ENCODE measurements around the gene LIN7C. TPM values are rescaled to one million over a fixed set of nuclear protein-coding genes. Genes with fewer than 3 reads are reported as not detected.

LIN7C gene
- total and polyA plus RNA-seq, 2 of the 13 experiments (the other 11 are each of a cell fraction or from before 2014, with no cell fraction given): 14.8 to 37.2 TPM

DNA sequence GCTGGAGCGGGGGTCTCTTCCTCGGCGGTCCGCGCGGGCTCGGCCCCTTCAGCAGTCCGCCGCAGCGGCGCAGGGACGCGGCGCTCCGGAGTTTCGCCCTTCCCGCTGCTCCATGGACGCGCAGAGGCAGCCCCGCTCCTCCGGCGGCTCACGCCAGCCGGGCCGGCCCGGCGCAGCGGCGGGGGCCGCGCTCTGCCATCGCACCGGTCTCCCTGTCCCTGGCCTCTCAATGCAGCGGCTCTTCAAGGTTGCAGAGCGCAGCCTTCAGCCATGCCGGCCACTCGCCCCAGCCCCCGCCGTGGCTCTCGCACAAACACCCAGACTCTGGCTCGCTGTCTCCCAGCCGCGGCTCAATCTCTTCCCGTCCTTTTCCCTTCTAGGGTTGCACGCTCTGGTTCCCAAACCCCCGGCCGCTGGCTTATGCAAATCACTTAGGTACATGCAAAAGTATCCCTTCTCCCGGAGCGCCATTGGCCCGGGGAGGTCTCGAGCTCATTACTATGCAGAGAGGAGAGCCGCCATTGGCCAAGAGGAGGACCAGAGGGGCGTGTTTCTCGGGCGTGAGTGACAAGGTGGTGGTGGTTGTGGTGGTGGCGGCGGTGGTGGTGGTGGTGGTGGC, 34.1 kb downstream of the LIN7C start, which contains the start of gene LGR4 (continued):
- TF ChIP-seq ZNF556 (CRISPR knock-in tag; IDR thresholded peaks at IDR 0.05; ENCODE audit: borderline replicate concordance) (0 out of 2 replicates have a peak, but pooled peaks have one; percentile 31), PHF8 (CRISPR knock-in tag; IDR thresholded peaks at IDR 0.05) (peak; percentile 68), ZNF33A (CRISPR knock-in tag; IDR thresholded peaks at IDR 0.05; ENCODE audit: borderline replicate concordance) (no peak), TAF1 (CRISPR knock-in tag; IDR thresholded peaks at IDR 0.05) (peak; percentile 97), MXI1 (IDR thresholded peaks at IDR 0.05; ENCODE audit: borderline replicate concordance, low read depth, low read length) (peak; percentile 38; the same call in 1 of the 3 replicates), KDM5B (CRISPR knock-in tag; IDR thresholded peaks at IDR 0.05; ENCODE audit: borderline replicate concordance) (peak; percentile 79; the same call in 1 of the 2 replicates)
- TF ChIP-seq, protein P1, sequence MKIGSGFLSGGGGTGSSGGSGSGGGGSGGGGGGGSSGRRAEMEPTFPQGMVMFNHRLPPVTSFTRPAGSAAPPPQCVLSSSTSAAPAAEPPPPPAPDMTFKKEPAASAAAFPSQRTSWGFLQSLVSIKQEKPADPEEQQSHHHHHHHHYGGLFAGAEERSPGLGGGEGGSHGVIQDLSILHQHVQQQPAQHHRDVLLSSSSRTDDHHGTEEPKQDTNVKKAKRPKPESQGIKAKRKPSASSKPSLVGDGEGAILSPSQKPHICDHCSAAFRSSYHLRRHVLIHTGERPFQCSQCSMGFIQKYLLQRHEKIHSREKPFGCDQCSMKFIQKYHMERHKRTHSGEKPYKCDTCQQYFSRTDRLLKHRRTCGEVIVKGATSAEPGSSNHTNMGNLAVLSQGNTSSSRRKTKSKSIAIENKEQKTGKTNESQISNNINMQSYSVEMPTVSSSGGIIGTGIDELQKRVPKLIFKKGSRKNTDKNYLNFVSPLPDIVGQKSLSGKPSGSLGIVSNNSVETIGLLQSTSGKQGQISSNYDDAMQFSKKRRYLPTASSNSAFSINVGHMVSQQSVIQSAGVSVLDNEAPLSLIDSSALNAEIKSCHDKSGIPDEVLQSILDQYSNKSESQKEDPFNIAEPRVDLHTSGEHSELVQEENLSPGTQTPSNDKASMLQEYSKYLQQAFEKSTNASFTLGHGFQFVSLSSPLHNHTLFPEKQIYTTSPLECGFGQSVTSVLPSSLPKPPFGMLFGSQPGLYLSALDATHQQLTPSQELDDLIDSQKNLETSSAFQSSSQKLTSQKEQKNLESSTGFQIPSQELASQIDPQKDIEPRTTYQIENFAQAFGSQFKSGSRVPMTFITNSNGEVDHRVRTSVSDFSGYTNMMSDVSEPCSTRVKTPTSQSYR (CRISPR knock-in tag; IDR thresholded peaks at IDR 0.05; ENCODE audit: borderline replicate concordance): 0 out of 2 replicates have a peak, but pooled peaks have one; percentile 11
- TF ChIP-seq, protein P2, sequence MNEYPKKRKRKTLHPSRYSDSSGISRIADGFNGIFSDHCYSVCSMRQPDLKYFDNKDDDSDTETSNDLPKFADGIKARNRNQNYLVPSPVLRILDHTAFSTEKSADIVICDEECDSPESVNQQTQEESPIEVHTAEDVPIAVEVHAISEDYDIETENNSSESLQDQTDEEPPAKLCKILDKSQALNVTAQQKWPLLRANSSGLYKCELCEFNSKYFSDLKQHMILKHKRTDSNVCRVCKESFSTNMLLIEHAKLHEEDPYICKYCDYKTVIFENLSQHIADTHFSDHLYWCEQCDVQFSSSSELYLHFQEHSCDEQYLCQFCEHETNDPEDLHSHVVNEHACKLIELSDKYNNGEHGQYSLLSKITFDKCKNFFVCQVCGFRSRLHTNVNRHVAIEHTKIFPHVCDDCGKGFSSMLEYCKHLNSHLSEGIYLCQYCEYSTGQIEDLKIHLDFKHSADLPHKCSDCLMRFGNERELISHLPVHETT (CRISPR knock-in tag; conservative IDR thresholded peaks at IDR 0.05): 0 out of 2 replicates have a peak, but pooled peaks have one; percentile 28
- TF ChIP-seq, protein P3, sequence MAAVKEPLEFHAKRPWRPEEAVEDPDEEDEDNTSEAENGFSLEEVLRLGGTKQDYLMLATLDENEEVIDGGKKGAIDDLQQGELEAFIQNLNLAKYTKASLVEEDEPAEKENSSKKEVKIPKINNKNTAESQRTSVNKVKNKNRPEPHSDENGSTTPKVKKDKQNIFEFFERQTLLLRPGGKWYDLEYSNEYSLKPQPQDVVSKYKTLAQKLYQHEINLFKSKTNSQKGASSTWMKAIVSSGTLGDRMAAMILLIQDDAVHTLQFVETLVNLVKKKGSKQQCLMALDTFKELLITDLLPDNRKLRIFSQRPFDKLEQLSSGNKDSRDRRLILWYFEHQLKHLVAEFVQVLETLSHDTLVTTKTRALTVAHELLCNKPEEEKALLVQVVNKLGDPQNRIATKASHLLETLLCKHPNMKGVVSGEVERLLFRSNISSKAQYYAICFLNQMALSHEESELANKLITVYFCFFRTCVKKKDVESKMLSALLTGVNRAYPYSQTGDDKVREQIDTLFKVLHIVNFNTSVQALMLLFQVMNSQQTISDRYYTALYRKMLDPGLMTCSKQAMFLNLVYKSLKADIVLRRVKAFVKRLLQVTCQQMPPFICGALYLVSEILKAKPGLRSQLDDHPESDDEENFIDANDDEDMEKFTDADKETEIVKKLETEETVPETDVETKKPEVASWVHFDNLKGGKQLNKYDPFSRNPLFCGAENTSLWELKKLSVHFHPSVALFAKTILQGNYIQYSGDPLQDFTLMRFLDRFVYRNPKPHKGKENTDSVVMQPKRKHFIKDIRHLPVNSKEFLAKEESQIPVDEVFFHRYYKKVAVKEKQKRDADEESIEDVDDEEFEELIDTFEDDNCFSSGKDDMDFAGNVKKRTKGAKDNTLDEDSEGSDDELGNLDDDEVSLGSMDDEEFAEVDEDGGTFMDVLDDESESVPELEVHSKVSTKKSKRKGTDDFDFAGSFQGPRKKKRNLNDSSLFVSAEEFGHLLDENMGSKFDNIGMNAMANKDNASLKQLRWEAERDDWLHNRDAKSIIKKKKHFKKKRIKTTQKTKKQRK (IDR thresholded peaks at IDR 0.05; ENCODE audit: low read length): no peak
- TF ChIP-seq, protein P4, sequence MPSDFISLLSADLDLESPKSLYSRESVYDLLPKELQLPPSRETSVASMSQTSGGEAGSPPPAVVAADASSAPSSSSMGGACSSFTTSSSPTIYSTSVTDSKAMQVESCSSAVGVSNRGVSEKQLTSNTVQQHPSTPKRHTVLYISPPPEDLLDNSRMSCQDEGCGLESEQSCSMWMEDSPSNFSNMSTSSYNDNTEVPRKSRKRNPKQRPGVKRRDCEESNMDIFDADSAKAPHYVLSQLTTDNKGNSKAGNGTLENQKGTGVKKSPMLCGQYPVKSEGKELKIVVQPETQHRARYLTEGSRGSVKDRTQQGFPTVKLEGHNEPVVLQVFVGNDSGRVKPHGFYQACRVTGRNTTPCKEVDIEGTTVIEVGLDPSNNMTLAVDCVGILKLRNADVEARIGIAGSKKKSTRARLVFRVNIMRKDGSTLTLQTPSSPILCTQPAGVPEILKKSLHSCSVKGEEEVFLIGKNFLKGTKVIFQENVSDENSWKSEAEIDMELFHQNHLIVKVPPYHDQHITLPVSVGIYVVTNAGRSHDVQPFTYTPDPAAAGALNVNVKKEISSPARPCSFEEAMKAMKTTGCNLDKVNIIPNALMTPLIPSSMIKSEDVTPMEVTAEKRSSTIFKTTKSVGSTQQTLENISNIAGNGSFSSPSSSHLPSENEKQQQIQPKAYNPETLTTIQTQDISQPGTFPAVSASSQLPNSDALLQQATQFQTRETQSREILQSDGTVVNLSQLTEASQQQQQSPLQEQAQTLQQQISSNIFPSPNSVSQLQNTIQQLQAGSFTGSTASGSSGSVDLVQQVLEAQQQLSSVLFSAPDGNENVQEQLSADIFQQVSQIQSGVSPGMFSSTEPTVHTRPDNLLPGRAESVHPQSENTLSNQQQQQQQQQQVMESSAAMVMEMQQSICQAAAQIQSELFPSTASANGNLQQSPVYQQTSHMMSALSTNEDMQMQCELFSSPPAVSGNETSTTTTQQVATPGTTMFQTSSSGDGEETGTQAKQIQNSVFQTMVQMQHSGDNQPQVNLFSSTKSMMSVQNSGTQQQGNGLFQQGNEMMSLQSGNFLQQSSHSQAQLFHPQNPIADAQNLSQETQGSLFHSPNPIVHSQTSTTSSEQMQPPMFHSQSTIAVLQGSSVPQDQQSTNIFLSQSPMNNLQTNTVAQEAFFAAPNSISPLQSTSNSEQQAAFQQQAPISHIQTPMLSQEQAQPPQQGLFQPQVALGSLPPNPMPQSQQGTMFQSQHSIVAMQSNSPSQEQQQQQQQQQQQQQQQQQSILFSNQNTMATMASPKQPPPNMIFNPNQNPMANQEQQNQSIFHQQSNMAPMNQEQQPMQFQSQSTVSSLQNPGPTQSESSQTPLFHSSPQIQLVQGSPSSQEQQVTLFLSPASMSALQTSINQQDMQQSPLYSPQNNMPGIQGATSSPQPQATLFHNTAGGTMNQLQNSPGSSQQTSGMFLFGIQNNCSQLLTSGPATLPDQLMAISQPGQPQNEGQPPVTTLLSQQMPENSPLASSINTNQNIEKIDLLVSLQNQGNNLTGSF (CRISPR knock-in tag; IDR thresholded peaks at IDR 0.05): 0 out of 2 replicates have a peak, but pooled peaks have one; percentile 29
- TF ChIP-seq, protein P5, sequence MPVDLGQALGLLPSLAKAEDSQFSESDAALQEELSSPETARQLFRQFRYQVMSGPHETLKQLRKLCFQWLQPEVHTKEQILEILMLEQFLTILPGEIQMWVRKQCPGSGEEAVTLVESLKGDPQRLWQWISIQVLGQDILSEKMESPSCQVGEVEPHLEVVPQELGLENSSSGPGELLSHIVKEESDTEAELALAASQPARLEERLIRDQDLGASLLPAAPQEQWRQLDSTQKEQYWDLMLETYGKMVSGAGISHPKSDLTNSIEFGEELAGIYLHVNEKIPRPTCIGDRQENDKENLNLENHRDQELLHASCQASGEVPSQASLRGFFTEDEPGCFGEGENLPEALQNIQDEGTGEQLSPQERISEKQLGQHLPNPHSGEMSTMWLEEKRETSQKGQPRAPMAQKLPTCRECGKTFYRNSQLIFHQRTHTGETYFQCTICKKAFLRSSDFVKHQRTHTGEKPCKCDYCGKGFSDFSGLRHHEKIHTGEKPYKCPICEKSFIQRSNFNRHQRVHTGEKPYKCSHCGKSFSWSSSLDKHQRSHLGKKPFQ (CRISPR knock-in tag; IDR thresholded peaks at IDR 0.05; ENCODE audit: insufficient replicate concordance): no peak
